ENCODE measurements around the gene LMOD3. TPM values are rescaled to one million over a fixed set of nuclear protein-coding genes. Genes with fewer than 3 reads are reported as not detected.

Gene LMOD3
- total RNA-seq, 2 experiments from 2014 or later: not detected

GRCh38 chr3:69103123-69103522 lies 19.3 kb downstream of the LMOD3 start:
- Mint-ChIP-seq H3K4me3 (no peak overlapping the region), H3K9me3 (no peaks in the 10 kb centered on the region), H3K4me1 (peaks cover 46% of the 10 kb centered on the region), H3K27ac (no peak overlapping the region), H3K36me3 (ENCODE audit: low read depth) (peaks cover 70% of the 10 kb centered on the region), H3K27me3 (no peaks in the 10 kb centered on the region)
- ChIA-PET POLR2A (interaction anchor here (0.9 kb wide), 1 partner anchor 9 kb away, joined by 3 read pairs; no protein-coding TSS in a partner anchor), CTCF (interaction anchor here (6.0 kb wide), 1 partner anchor 18 kb away, joined by 35 read pairs; the partner anchor contains the start of gene LMOD3)
- no peak for DNase-seq

- DNase-seq: no peak
- H3K4me1 Mint-ChIP-seq: peaks cover 51% of the 10 kb centered on the region
- H3K27me3 Mint-ChIP-seq: no peaks in the 10 kb centered on the region
- H3K9me3 Mint-ChIP-seq: no peaks in the 10 kb centered on the region
- POLR2A ChIA-PET: interaction anchor here (0.9 to 1.0 kb wide), 2 partner anchors 9 to 45 kb away, joined by 3 read pairs; no protein-coding TSS in a partner anchor
- no peak overlapping the region for H3K27ac Mint-ChIP-seq
- H3K4me3 Mint-ChIP-seq: no peak overlapping the region
- CTCF ChIA-PET: interaction anchor here (1.2 kb wide), 2 partner anchors 10 to 19 kb away, joined by 3 to 5 read pairs; no protein-coding TSS in a partner anchor
- H3K36me3 Mint-ChIP-seq (ENCODE audit: low read depth): peaks cover 74% of the 10 kb centered on the region
Measured at GRCh38 chr3:69102384-69102783, 20.0 kb downstream of the LMOD3 start.

GRCh38 chr3:69099576-69099975 lies 22.8 kb downstream of the LMOD3 start:
- Mint-ChIP-seq H3K36me3 (ENCODE audit: low read depth) (peaks cover 76% of the 10 kb centered on the region), H3K4me1 (peaks cover 68% of the 10 kb centered on the region), H3K27me3 (no peaks in the 10 kb centered on the region), H3K27ac (no peak overlapping the region), H3K4me3 (no peak overlapping the region), H3K9me3 (no peaks in the 10 kb centered on the region)
- POLR2A ChIA-PET: interaction anchor here (0.8 to 2.9 kb wide), 6 partner anchors 8 to 101 kb away, joined by 3 to 10 read pairs (median 5); partner anchors contain the start of gene ARL6IP5
- CTCF ChIA-PET: interaction anchor here (0.7 to 1.0 kb wide), 2 partner anchors 17 to 21 kb away, joined by 3 to 4 read pairs; no protein-coding TSS in a partner anchor
- DNase-seq: no peak

- no peaks in the 10 kb centered on the region for H3K9me3 Mint-ChIP-seq
- ChIA-PET POLR2A (interaction anchor here (0.6 to 2.9 kb wide), 3 partner anchors 11 to 309 kb away, joined by 3 to 10 read pairs (median 5); partner anchors contain the start of gene ARL6IP5), CTCF (interaction anchor here (0.6 to 0.7 kb wide), 2 partner anchors 33 to 92 kb away, joined by 3 to 4 read pairs; no protein-coding TSS in a partner anchor)
- peaks cover 68% of the 10 kb centered on the region for H3K4me1 Mint-ChIP-seq
- peak overlapping the region; percentile 17 for H3K27ac Mint-ChIP-seq
- H3K27me3 Mint-ChIP-seq: no peaks in the 10 kb centered on the region
- no peak for DNase-seq
- H3K36me3 Mint-ChIP-seq (ENCODE audit: low read depth): peaks cover 73% of the 10 kb centered on the region
- no peak overlapping the region for H3K4me3 Mint-ChIP-seq
Measured at GRCh38 chr3:69097407-69098086, 24.8 kb downstream of the LMOD3 start.

- DNase-seq: no peak
- Mint-ChIP-seq H3K4me3 (peak overlapping the region; percentile 65), H3K27ac (peak overlapping the region; percentile 88), H3K36me3 (ENCODE audit: low read depth) (peaks cover 69% of the 10 kb centered on the region), H3K9me3 (no peaks in the 10 kb centered on the region), H3K4me1 (peaks cover 72% of the 10 kb centered on the region), H3K27me3 (no peaks in the 10 kb centered on the region)
- ChIA-PET POLR2A (interaction anchor here (0.9 to 16.3 kb wide), 5 partner anchors 8 to 83 kb away, joined by 3 to 305 read pairs (median 4); partner anchors contain the start of genes ARL6IP5, EOGT and UBA3), CTCF (interaction anchor here (2.2 kb wide), 1 partner anchor 45 kb away, joined by 8 read pairs; the partner anchor contains the start of gene TMF1)
Measured at GRCh38 chr3:69096299-69096698, 26.1 kb downstream of the LMOD3 start.

GRCh38 chr3:69095636-69096035 lies 26.8 kb downstream of the LMOD3 start:
- peak overlapping the region; percentile 65 for H3K4me3 Mint-ChIP-seq
- CTCF ChIA-PET: interaction anchor here (1.1 to 2.9 kb wide), 4 partner anchors 10 to 104 kb away, joined by 3 to 15 read pairs (median 6); partner anchors contain the start of genes ARL6IP5 and TMF1
- peaks cover 73% of the 10 kb centered on the region for H3K4me1 Mint-ChIP-seq
- H3K36me3 Mint-ChIP-seq (ENCODE audit: low read depth): peaks cover 68% of the 10 kb centered on the region
- no peaks in the 10 kb centered on the region for H3K9me3 Mint-ChIP-seq
- H3K27me3 Mint-ChIP-seq: no peaks in the 10 kb centered on the region
- H3K27ac Mint-ChIP-seq: peak overlapping the region; percentile 88
- peak; percentile 42 for DNase-seq
- POLR2A ChIA-PET: interaction anchor here (0.9 to 16.3 kb wide), 5 partner anchors 9 to 82 kb away, joined by 3 to 305 read pairs (median 4); partner anchors contain the start of genes ARL6IP5, EOGT and UBA3

GRCh38 chr3:69094467-69095205 lies 27.8 kb downstream of the LMOD3 start:
- DNase-seq: no peak
- POLR2A ChIA-PET: interaction anchor here (1.0 to 18.0 kb wide), 6 partner anchors 8 to 106 kb away, joined by 3 to 305 read pairs (median 92); partner anchors contain the start of genes ARL6IP5, TMF1 and UBA3
- H3K9me3 Mint-ChIP-seq: no peaks in the 10 kb centered on the region
- H3K36me3 Mint-ChIP-seq (ENCODE audit: low read depth): peaks cover 70% of the 10 kb centered on the region
- peak overlapping the region; percentile 94 for H3K27ac Mint-ChIP-seq
- H3K27me3 Mint-ChIP-seq: no peaks in the 10 kb centered on the region
- CTCF ChIA-PET: interaction anchor here (0.7 to 2.9 kb wide), 8 partner anchors 9 to 212 kb away, joined by 3 to 15 read pairs (median 3); partner anchors contain the start of genes ARL6IP5 and TMF1
- H3K4me3 Mint-ChIP-seq: peak overlapping the region; percentile 58
- H3K4me1 Mint-ChIP-seq: peaks cover 79% of the 10 kb centered on the region

- no peak for DNase-seq
- ChIA-PET CTCF (interaction anchor here (1.1 to 2.0 kb wide), 8 partner anchors 10 to 78 kb away, joined by 3 to 11 read pairs (median 4); partner anchors contain the start of gene EOGT), POLR2A (interaction anchor here (0.9 to 18.0 kb wide), 12 partner anchors 8 to 113 kb away, joined by 3 to 305 read pairs (median 6); partner anchors contain the start of genes ARL6IP5, EOGT, TMF1 and UBA3)
- H3K9me3 Mint-ChIP-seq: no peaks in the 10 kb centered on the region
- no peaks in the 10 kb centered on the region for H3K27me3 Mint-ChIP-seq
- peaks cover 74% of the 10 kb centered on the region for H3K36me3 Mint-ChIP-seq (ENCODE audit: low read depth)
- peaks cover 83% of the 10 kb centered on the region for H3K4me1 Mint-ChIP-seq
- H3K4me3 Mint-ChIP-seq: peak overlapping the region; percentile 58
- peak overlapping the region; percentile 94 for H3K27ac Mint-ChIP-seq
Measured at GRCh38 chr3:69092030-69092516, 30.3 kb downstream of the LMOD3 start.

- H3K27me3 Mint-ChIP-seq: no peaks in the 10 kb centered on the region
- peak overlapping the region; percentile 94 for H3K27ac Mint-ChIP-seq
- CTCF ChIA-PET: interaction anchor here (0.6 to 2.0 kb wide), 9 partner anchors 9 to 78 kb away, joined by 3 to 11 read pairs (median 3); partner anchors contain the start of gene EOGT
- peak overlapping the region; percentile 58 for H3K4me3 Mint-ChIP-seq
- H3K9me3 Mint-ChIP-seq: no peaks in the 10 kb centered on the region
- peaks cover 76% of the 10 kb centered on the region for H3K36me3 Mint-ChIP-seq (ENCODE audit: low read depth)
- H3K4me1 Mint-ChIP-seq: peaks cover 78% of the 10 kb centered on the region
- DNase-seq: no peak
- POLR2A ChIA-PET: interaction anchor here (0.9 to 18.0 kb wide), 12 partner anchors 9 to 113 kb away, joined by 3 to 305 read pairs (median 6); partner anchors contain the start of genes ARL6IP5, EOGT, TMF1 and UBA3
Measured at GRCh38 chr3:69091389-69092029, 30.9 kb downstream of the LMOD3 start.

GRCh38 chr3:69090021-69090420 lies 32.4 kb downstream of the LMOD3 start:
- Mint-ChIP-seq H3K27me3 (no peaks in the 10 kb centered on the region), H3K27ac (peak overlapping the region; percentile 70), H3K9me3 (no peaks in the 10 kb centered on the region), H3K36me3 (ENCODE audit: low read depth) (peaks cover 76% of the 10 kb centered on the region), H3K4me1 (peaks cover 67% of the 10 kb centered on the region), H3K4me3 (peak overlapping the region; percentile 22)
- ChIA-PET CTCF (interaction anchor here (1.2 to 2.1 kb wide), 3 partner anchors 38 to 40 kb away, joined by 4 to 6 read pairs (median 5); partner anchors contain the start of gene TMF1), POLR2A (interaction anchor here (1.0 to 18.0 kb wide), 8 partner anchors 8 to 110 kb away, joined by 3 to 305 read pairs (median 30); partner anchors contain the start of genes ARL6IP5, EOGT, TMF1 and UBA3)
- no peak for DNase-seq

- Mint-ChIP-seq H3K36me3 (ENCODE audit: low read depth) (peaks cover 62% of the 10 kb centered on the region), H3K4me1 (peaks cover 65% of the 10 kb centered on the region), H3K9me3 (no peaks in the 10 kb centered on the region), H3K4me3 (peak overlapping the region; percentile 91), H3K27ac (peak overlapping the region; percentile 77), H3K27me3 (no peaks in the 10 kb centered on the region)
- DNase-seq: no peak
- ChIA-PET POLR2A (interaction anchor here (1.3 to 18.0 kb wide), 5 partner anchors 6 to 37 kb away, joined by 5 to 305 read pairs (median 145); partner anchors contain the start of genes ARL6IP5, TMF1 and UBA3), CTCF (interaction anchor here (1.7 to 2.8 kb wide), 2 partner anchors 36 to 74 kb away, joined by 8 to 17 read pairs; partner anchors contain the start of genes EOGT and TMF1)
Measured at GRCh38 chr3:69088063-69088462, 34.3 kb downstream of the LMOD3 start.

Data from activated CD4-positive, alpha-beta memory T cell treated with anti-CD3 and anti-CD28 coated beads, Interleukin-2, amount 10 ng/mL, durations not matched to agents 7 days and 5 days (primary cell).